Lung (tissue), 12 donors: Measurements from ENCODE around the gene ESRRB. TPM values are rescaled to one million over a fixed set of nuclear protein-coding genes. Genes with fewer than 3 reads are reported as not detected.

Source experiments
- ATAC-seq: fragments of 200-7000 bp; cut with Tn5 transposase; one replicate; pipeline ENCODE4 v1.9.1; 2020; ENCODE audit warnings: moderate number of reproducible peaks; ENCODE audit not compliant: insufficient read depth, low FRiP score
- DNase-seq, 3 donors: peaks; one replicate each; pipeline ENCODE4 v3.0.0-alpha.2; 2013 to 2017
- H3K27ac ChIP-seq, 2 donors: one replicate each; pipeline ENCODE4 v1.5.1; 2013; ENCODE audit warnings: mild to moderate bottlenecking in 2 of 2, moderate library complexity in 2 of 2, control low read depth in 1 of 2, inconsistent platforms in 1 of 2, low read depth in 1 of 2, low read length in 1 of 2
- H3K27me3 ChIP-seq, 3 donors: one replicate each; pipeline ENCODE4 v1.5.1; 2013; ENCODE audit warnings: low read length in 2 of 3; ENCODE audit not compliant: control insufficient read depth in 3 of 3, insufficient read depth in 3 of 3
- H3K36me3 ChIP-seq, 4 donors: one replicate each; pipeline ENCODE4 v1.5.1; 2013; ENCODE audit warnings: low read length in 4 of 4, mild to moderate bottlenecking in 1 of 4, moderate library complexity in 1 of 4; ENCODE audit not compliant: control insufficient read depth in 4 of 4, insufficient read depth in 4 of 4
- H3K4me1 ChIP-seq, 5 donors: one replicate each; pipeline ENCODE4 v1.5.1; 2013; ENCODE audit warnings: low read length in 5 of 5, mild to moderate bottlenecking in 2 of 5, moderate library complexity in 1 of 5; ENCODE audit not compliant: control insufficient read depth in 5 of 5, insufficient read depth in 5 of 5
- H3K4me3 ChIP-seq: one replicate; pipeline ENCODE4 v1.5.1; 2013; ENCODE audit warnings: mild to moderate bottlenecking, control low read depth, moderate library complexity
- H3K9ac ChIP-seq, 2 donors: one replicate each; pipeline ENCODE4 v1.5.1; 2013; ENCODE audit warnings: low read length in 2 of 2, control low read depth in 1 of 2; ENCODE audit not compliant: insufficient read depth in 1 of 2
- H3K9me3 ChIP-seq, 4 donors: one replicate each; pipeline ENCODE4 v1.5.1; 2013; ENCODE audit warnings: low read length in 3 of 4, mild to moderate bottlenecking in 1 of 4, moderate library complexity in 1 of 4; ENCODE audit not compliant: control insufficient read depth in 4 of 4, insufficient read depth in 3 of 4
- WGBS, 2 donors: extraction: QIAGEN DNeasy Blood & Tissue Kit; methylation state at CpG; one replicate each; pipeline ENCODE4 v1.1.7; 2013; 5-methylcytosine and 5-hydroxymethylcytosine counted together
- polyA plus RNA-seq, 2 donors: library from polyadenylated mRNA; stranded (reverse); fragments of 200-250 nt; gene quantifications; one replicate each; pipeline ENCODE4 v1.2.1, GENCODE V29; 2013
- total RNA-seq, 2 donors: library from RNA; depleted of rRNA in 1 of 2; stranded (reverse); fragments of >200 nt in 1 of 2; gene quantifications; one replicate each; pipeline ENCODE4 v1.2.1, GENCODE V29; 2014 to 2021
- TF ChIP-seq, protein P1 (sequence below): IDR thresholded peaks from 2 replicates; pipeline ENCODE4 v1.5.1; 2012; ENCODE audit warnings: mild to moderate bottlenecking; ENCODE audit errors: control extremely low read depth, extremely low read depth
- donor health status: control.
- donor health status: control.
- donor health status: Bipolar disorder and iron deficiency.
- donor health status: healthy.
- donor health status: DM: yes; HTN: yes; CAD: no.

Gene ESRRB
- total and polyA plus RNA-seq, 4 donors, result 0.02 to 0.26 (median 0.18) TPM

- Histone ChIP-seq H3K9ac (no peak overlapping the region), H3K4me3 (no peak overlapping the region), H3K27ac (no peak overlapping the region), H3K9me3 (peaks cover 0 to 2% (median 0%) of the 10 kb centered on the region in 4 donors), H3K4me1 (no peaks in the 10 kb centered on the region), H3K36me3 (no peaks in the 10 kb centered on the region), H3K27me3 (peaks cover 0 to 57% (median 27%) of the 10 kb centered on the region in 3 donors)
- TF ChIP-seq, protein P1, sequence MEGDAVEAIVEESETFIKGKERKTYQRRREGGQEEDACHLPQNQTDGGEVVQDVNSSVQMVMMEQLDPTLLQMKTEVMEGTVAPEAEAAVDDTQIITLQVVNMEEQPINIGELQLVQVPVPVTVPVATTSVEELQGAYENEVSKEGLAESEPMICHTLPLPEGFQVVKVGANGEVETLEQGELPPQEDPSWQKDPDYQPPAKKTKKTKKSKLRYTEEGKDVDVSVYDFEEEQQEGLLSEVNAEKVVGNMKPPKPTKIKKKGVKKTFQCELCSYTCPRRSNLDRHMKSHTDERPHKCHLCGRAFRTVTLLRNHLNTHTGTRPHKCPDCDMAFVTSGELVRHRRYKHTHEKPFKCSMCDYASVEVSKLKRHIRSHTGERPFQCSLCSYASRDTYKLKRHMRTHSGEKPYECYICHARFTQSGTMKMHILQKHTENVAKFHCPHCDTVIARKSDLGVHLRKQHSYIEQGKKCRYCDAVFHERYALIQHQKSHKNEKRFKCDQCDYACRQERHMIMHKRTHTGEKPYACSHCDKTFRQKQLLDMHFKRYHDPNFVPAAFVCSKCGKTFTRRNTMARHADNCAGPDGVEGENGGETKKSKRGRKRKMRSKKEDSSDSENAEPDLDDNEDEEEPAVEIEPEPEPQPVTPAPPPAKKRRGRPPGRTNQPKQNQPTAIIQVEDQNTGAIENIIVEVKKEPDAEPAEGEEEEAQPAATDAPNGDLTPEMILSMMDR, result no peak
- WGBS, 2 donors, result 59 to 63% methylated on average over 4 of the region's 4 CpGs
- ATAC-seq (no peak), DNase-seq (no peak)
Observed at GRCh38 chr14:76385435-76385834, 9.5 kb downstream of the ESRRB start.

GRCh38 chr14:76386944-76387782 is 11.2 kb downstream of the ESRRB start:
- Histone ChIP-seq H3K9ac (peak overlapping the region in 1 of 2 donors; percentile 51), H3K9me3 (peaks cover 0 to 3% (median 0%) of the 10 kb centered on the region in 4 donors), H3K36me3 (no peaks in the 10 kb centered on the region), H3K27ac (no peak overlapping the region), H3K27me3 (peaks cover 0 to 41% (median 19%) of the 10 kb centered on the region in 3 donors), H3K4me1 (no peaks in the 10 kb centered on the region), H3K4me3 (no peak overlapping the region)
- 14 to 15% methylated on average over 11 of the region's 11 CpGs for WGBS, 2 donors
- TF ChIP-seq, protein P1, result peak; percentile 60
- DNase-seq (peak; percentile 79 to 84 (median 81)), ATAC-seq (peak; percentile 88)

DNA sequence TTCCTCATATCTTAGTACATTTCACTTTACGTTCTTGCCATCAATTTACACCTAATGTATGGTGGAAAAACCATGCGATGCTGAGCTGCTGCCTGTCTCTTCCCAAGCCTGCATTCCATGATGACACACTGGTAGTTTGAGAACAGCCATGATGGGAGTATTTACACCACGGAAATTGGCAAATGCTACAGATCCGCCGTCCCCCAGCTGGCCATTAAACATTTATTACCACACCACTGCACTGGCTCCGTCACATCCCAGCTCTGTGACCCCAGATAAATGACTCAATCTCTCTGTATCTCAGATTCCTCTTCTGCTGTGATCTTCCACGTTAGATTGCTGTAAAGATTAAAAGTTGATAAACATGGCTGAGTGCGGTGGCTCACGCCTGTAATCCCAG is 13.9 kb downstream of the ESRRB start:
- peaks cover 0 to 15% (median under 1%) of the 10 kb centered on the region in 3 donors for H3K27me3 ChIP-seq
- peaks cover 0 to 2% (median 0%) of the 10 kb centered on the region in 4 donors for H3K9me3 ChIP-seq
- ATAC-seq (no peak), DNase-seq (no peak)
- TF ChIP-seq, protein P1, result no peak
- H3K4me1 ChIP-seq, result no peaks in the 10 kb centered on the region
- H3K4me3 ChIP-seq, result no peak overlapping the region
- H3K9ac ChIP-seq, result no peak overlapping the region
- no peaks in the 10 kb centered on the region for H3K36me3 ChIP-seq
- 83 to 84% methylated on average over 9 of the region's 9 CpGs for WGBS, 2 donors
- no peak overlapping the region for H3K27ac ChIP-seq
